NCI-H2029 (cell line): ENCODE measurements around the gene IDUA.
"Not testable (repeated sequence)": the region's sequence is repeated elsewhere in the genome, so short reads cannot be mapped to it uniquely, and the experiment has no call there.

Experiments used
- DNase-seq: peaks from one replicate; lab custom pipeline; 2025; lab: John Stamatoyannopoulos, UW

IDUA gene

GRCh38 chr4:1046581-1047011 is 59.8 kb downstream of the IDUA start:
- peak; percentile 57 for DNase-seq

GRCh38 chr4:1047106-1047975 is 60.5 kb downstream of the IDUA start:
- no peak for DNase-seq

GRCh38 chr4:1047976-1048772 is 61.3 kb downstream of the IDUA start:
- no peak for DNase-seq

- no peak for DNase-seq
Observed at GRCh38 chr4:1048773-1049590, 62.1 kb downstream of the IDUA start.

GRCh38 chr4:1049591-1049905 is 62.7 kb downstream of the IDUA start:
- no peak for DNase-seq

- no peak for DNase-seq
Observed at GRCh38 chr4:1050486-1051213, 63.8 kb downstream of the IDUA start.

GRCh38 chr4:1051472-1051871 is 64.6 kb downstream of the IDUA start:
- no peak for DNase-seq

- DNase-seq, result no peak
Observed at GRCh38 chr4:1052231-1052671, 65.4 kb downstream of the IDUA start.

GRCh38 chr4:1053080-1053661 is 66.3 kb downstream of the IDUA start:
- DNase-seq, result no peak

GRCh38 chr4:1053891-1054290 is 67.0 kb downstream of the IDUA start:
- not testable (repeated sequence) for DNase-seq
